Left ventricle myocardium inferior (tissue), 1 donor: ENCODE results near the gene PLSCR4. TPM values are rescaled to one million over a fixed set of nuclear protein-coding genes. Genes with fewer than 3 reads are reported as not detected.

Experiments used
- DNase-seq: peaks from one replicate; pipeline ENCODE4 v3.0.0-alpha.2; 2020
- H3K27ac ChIP-seq: fragments of 200-600 bp; replicated peaks from 2 replicates; pipeline ENCODE4 v1.8.0; 2021
- H3K27me3 ChIP-seq: fragments of 200-600 bp; 2 replicates; pipeline ENCODE4 v1.8.0; 2021; ENCODE audit warnings: low read depth
- H3K36me3 ChIP-seq: fragments of 200-600 bp; 2 replicates; pipeline ENCODE4 v1.8.0; 2021
- H3K4me1 ChIP-seq: fragments of 200-600 bp; 2 replicates; pipeline ENCODE4 v1.8.0; 2021
- H3K4me3 ChIP-seq: fragments of 200-600 bp; 2 replicates; pipeline ENCODE4 v1.8.0; 2021; ENCODE audit warnings: mild to moderate bottlenecking, moderate library complexity
- H3K9me3 ChIP-seq: fragments of 200-600 bp; replicated peaks from 2 replicates; pipeline ENCODE4 v1.8.0; 2021
- intact Hi-C: fragments of 100-400 bp; cut with micrococcal nuclease; formaldehyde crosslinking; loops from one replicate; pipeline ENCODE4 v1.11.0; 2022
- total RNA-seq: library from RNA; stranded (reverse); fragmentation: NEBNext Ultra II Directional; extraction: Animal tissue kit (Norgen Biotek cat#: 25700); gene quantifications from one replicate; pipeline ENCODE4 v1.2.1, GENCODE V29; 2021
- TF ChIP-seq, protein P1 (sequence below): fragments of 200-600 bp; IDR thresholded peaks from 2 replicates; pipeline ENCODE4 v1.8.0; 2021; ENCODE audit warnings: antibody characterized with exemption, mild to moderate bottlenecking, borderline replicate concordance
- donor health status: DM: no; HTN: yes; CAD: no; lungs with severe emphysema.

The PLSCR4 gene
- total RNA-seq, 1 donor from 2014 or later = 12.1 TPM

DNA sequence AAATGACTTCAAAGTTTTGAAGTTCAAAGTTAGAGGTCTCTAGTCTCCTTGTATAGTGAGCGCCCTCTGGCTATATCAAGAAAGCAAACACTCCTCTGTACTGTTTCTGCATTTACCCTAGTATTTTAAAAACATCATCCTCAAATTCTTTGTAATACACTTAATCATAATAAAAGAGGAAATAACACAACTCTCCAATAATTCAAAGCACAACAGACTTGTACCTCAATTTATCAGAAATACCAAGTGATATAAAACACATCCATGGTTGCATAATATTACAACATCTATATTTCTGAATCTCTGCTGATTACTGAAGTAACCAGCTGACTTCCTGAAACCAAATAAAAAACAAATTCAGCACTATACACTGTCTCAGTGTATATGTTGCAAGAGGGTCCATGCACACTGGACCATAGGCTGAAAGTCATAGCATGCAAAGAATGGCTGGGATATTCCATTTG, 102.4 kb downstream of the PLSCR4 start:
- H3K9me3 ChIP-seq = no peaks in the 10 kb centered on the region
- TF ChIP-seq, protein P1, sequence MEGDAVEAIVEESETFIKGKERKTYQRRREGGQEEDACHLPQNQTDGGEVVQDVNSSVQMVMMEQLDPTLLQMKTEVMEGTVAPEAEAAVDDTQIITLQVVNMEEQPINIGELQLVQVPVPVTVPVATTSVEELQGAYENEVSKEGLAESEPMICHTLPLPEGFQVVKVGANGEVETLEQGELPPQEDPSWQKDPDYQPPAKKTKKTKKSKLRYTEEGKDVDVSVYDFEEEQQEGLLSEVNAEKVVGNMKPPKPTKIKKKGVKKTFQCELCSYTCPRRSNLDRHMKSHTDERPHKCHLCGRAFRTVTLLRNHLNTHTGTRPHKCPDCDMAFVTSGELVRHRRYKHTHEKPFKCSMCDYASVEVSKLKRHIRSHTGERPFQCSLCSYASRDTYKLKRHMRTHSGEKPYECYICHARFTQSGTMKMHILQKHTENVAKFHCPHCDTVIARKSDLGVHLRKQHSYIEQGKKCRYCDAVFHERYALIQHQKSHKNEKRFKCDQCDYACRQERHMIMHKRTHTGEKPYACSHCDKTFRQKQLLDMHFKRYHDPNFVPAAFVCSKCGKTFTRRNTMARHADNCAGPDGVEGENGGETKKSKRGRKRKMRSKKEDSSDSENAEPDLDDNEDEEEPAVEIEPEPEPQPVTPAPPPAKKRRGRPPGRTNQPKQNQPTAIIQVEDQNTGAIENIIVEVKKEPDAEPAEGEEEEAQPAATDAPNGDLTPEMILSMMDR = peak; percentile 6
- intact Hi-C loops = no loop called here
- H3K27ac ChIP-seq = no peak overlapping the region
- H3K27me3 ChIP-seq = no peaks in the 10 kb centered on the region
- no peak for DNase-seq
- peaks cover 59% of the 10 kb centered on the region for H3K4me1 ChIP-seq
- no peak overlapping the region for H3K4me3 ChIP-seq
- peaks cover 6% of the 10 kb centered on the region for H3K36me3 ChIP-seq

DNA sequence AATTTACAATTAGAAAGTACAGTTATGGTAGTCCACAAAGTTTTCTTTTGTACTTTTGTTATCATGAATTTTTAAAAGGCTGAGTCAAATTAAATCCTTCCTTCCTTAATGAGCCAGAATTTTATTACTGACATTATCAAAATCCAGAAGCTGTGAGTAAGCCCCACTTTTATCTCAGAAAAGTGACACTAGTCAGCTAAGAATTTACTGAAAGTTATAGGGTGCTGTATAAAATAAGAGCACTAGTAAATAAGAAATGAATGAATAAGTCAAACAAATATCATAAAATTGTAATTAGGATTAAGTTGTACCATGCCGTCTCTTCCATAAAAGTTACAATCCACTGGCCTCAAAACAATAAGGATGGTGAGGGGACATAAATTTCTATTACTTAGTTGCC, 105.3 kb downstream of the PLSCR4 start:
- no peak for DNase-seq
- H3K9me3 ChIP-seq = no peaks in the 10 kb centered on the region
- peaks cover 75% of the 10 kb centered on the region for H3K4me1 ChIP-seq
- no peak overlapping the region for H3K4me3 ChIP-seq
- no peaks in the 10 kb centered on the region for H3K27me3 ChIP-seq
- no peak overlapping the region for H3K27ac ChIP-seq
- H3K36me3 ChIP-seq = no peaks in the 10 kb centered on the region
- intact Hi-C loops = no loop called here
- TF ChIP-seq, protein P1 = no peak

DNA sequence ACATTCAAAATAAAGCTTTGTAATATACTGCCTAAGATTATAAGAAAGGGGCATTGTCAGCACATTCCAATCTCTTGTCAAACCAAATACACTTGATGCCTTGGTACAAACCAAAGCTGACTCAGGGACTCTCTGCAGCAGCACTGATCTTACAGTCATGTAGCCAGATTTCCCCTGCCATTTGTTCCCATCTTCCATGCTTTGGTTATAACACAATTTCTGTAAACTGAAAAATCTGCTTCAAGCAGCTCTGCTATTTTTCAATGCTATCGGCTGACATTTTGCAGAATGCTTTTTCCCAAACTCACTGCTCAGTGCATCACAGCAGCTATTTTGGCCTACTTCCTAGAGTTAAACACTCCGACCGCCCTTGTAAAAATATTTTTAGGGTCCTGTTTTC, 108.1 kb downstream of the PLSCR4 start:
- DNase-seq = no peak
- Histone ChIP-seq H3K4me3 (peak overlapping the region; percentile 27), H3K27me3 (no peaks in the 10 kb centered on the region), H3K9me3 (no peaks in the 10 kb centered on the region), H3K27ac (peak overlapping the region; percentile 56), H3K36me3 (no peaks in the 10 kb centered on the region), H3K4me1 (peaks cover 76% of the 10 kb centered on the region)
- intact Hi-C loops = no loop called here
- TF ChIP-seq, protein P1 = no peak

Other genes with a start within 250 kb of the PLSCR4 start
- 21.1 TPM for gene PLOD2, start 89.9 kb downstream of the PLSCR4 start, total RNA-seq
- not detected for gene PLSCR2, start 218.5 kb upstream of the PLSCR4 start, total RNA-seq